GM18508 (cell line): ENCODE results near the gene HECTD4.
"Not testable (repeated sequence)": the region's sequence is repeated elsewhere in the genome, so short reads cannot be mapped to it uniquely, and the experiment has no call there.

Experiments used
- ATAC-seq: cut with Tn5 transposase; IDR thresholded peaks from one replicate; pipeline ENCODE4 v1.9.1; 2021; ENCODE audit warnings: moderate number of reproducible peaks; ENCODE audit not compliant: insufficient read depth, unreplicated experiment

HECTD4 gene

GRCh38 chr12:112167718-112168525 lies 214.3 kb downstream of the HECTD4 start:
- ATAC-seq = no peak

GRCh38 chr12:112167031-112167461 lies 215.2 kb downstream of the HECTD4 start:
- no peak for ATAC-seq

GRCh38 chr12:112166051-112167015 lies 215.9 kb downstream of the HECTD4 start:
- no peak for ATAC-seq

- no peak for ATAC-seq
These were observed 216.6 kb downstream of the HECTD4 start for GRCh38 chr12:112165624-112166023.

GRCh38 chr12:112164011-112164660 lies 218.1 kb downstream of the HECTD4 start:
- no peak for ATAC-seq

- ATAC-seq = no peak
These were observed 218.7 kb downstream of the HECTD4 start for GRCh38 chr12:112163471-112163991.

- ATAC-seq = no peak
These were observed 219.2 kb downstream of the HECTD4 start for GRCh38 chr12:112163056-112163455.

GRCh38 chr12:112162241-112162790 lies 219.9 kb downstream of the HECTD4 start:
- no peak for ATAC-seq

- ATAC-seq = no peak
These were observed 220.5 kb downstream of the HECTD4 start for GRCh38 chr12:112161711-112162110.

GRCh38 chr12:112160611-112161010 lies 221.6 kb downstream of the HECTD4 start:
- ATAC-seq = no peak

- ATAC-seq = no peak
These were observed 223.1 kb downstream of the HECTD4 start for GRCh38 chr12:112159146-112159541.

- ATAC-seq = not testable (repeated sequence)
These were observed 223.6 kb downstream of the HECTD4 start for GRCh38 chr12:112158461-112159145.

- ATAC-seq = no peak
These were observed 228.4 kb downstream of the HECTD4 start for GRCh38 chr12:112153893-112154219.

GRCh38 chr12:112153181-112153892 lies 228.9 kb downstream of the HECTD4 start:
- ATAC-seq = no peak

- no peak for ATAC-seq
These were observed 230.3 kb downstream of the HECTD4 start for GRCh38 chr12:112151766-112152541.

GRCh38 chr12:112149596-112149995 lies 232.6 kb downstream of the HECTD4 start:
- ATAC-seq = no peak

- ATAC-seq = no peak
These were observed 234.2 kb downstream of the HECTD4 start for GRCh38 chr12:112148031-112148513.

- ATAC-seq = no peak
These were observed 236.1 kb downstream of the HECTD4 start for GRCh38 chr12:112146123-112146522.
